Uterus (tissue), 4 donors: ENCODE data around the gene TMEM247. TPM values are rescaled to one million over a fixed set of nuclear protein-coding genes. Genes with fewer than 3 reads are reported as not detected.

Experiments
- DNase-seq, 2 donors: peaks; one replicate each; pipeline ENCODE4 v3.0.0-alpha.2; 2019 to 2020
- H3K27ac ChIP-seq, 2 donors: fragments of 200-600 bp; sonication (generic); 1 replicate in 1 of 2; 2 replicates in 1 of 2; pipeline ENCODE4 v1.5.1; 2016 to 2018
- H3K27me3 ChIP-seq, 2 donors: fragments of 200-600 bp; sonication (generic); one replicate each; pipeline ENCODE4 v1.5.1; 2018 to 2019; ENCODE audit warnings: control low read depth in 1 of 2
- H3K36me3 ChIP-seq, 2 donors: fragments of 200-600 bp; sonication (generic); one replicate each; pipeline ENCODE4 v1.5.1; 2019; ENCODE audit warnings: control low read depth in 1 of 2
- H3K4me1 ChIP-seq, 2 donors: fragments of 200-600 bp; sonication (generic); one replicate each; pipeline ENCODE4 v1.5.1; 2018 to 2019; ENCODE audit warnings: control low read depth in 1 of 2
- H3K4me3 ChIP-seq, 2 donors: fragments of 200-600 bp; sonication (generic); 1 replicate in 1 of 2; 2 replicates in 1 of 2; pipeline ENCODE4 v1.5.1; 2018 to 2019; ENCODE audit warnings: mild to moderate bottlenecking in 1 of 2
- H3K9me3 ChIP-seq, 2 donors: fragments of 200-600 bp; sonication (generic); one replicate each; pipeline ENCODE4 v1.5.1; 2019; ENCODE audit warnings: control low read depth in 1 of 2
- CTCF ChIP-seq, 4 experiments: fragments of 200-600 bp in 2 of 4; fragments of 450-650 bp in 2 of 4; sonication (generic) in 2 of 4; IDR thresholded peaks; one replicate each; pipeline ENCODE4 v1.5.1; 2016 to 2019; ENCODE audit warnings: antibody characterized with exemption in 4 of 4, mild to moderate bottlenecking in 2 of 4, moderate library complexity in 1 of 4
- POLR2A ChIP-seq, 2 donors: fragments of 450-650 bp; IDR thresholded peaks; one replicate each; pipeline ENCODE4 v1.6.1; 2016; ENCODE audit warnings: antibody characterized with exemption in 2 of 2, mild to moderate bottlenecking in 1 of 2, moderate library complexity in 1 of 2
- intact Hi-C: fragments of 100-400 bp; cut with DNase I; formaldehyde crosslinking; loops from one replicate; pipeline ENCODE4 v1.15.1; 2023; ENCODE audit warnings: low total_unique reads
- total RNA-seq, 4 donors: library from RNA; depleted of rRNA in 3 of 4; stranded (reverse); fragments of >200 nt in 3 of 4; gene quantifications; one replicate each; pipeline versions ENCODE4 v1.1.0 to v1.2.4, GENCODE V29; 2014 to 2023
- donor health status: DM: yes; HTN: yes; CAD: no.

Gene TMEM247
- total RNA-seq, 4 donors from 2014 or later: not detected

GRCh38 chr2:46508312-46508711 lies 28.9 kb downstream of the TMEM247 start:
- Histone ChIP-seq H3K9me3 (no peaks in the 10 kb centered on the region), H3K27ac (no peak overlapping the region), H3K27me3 (no peaks in the 10 kb centered on the region), H3K4me1 (no peaks in the 10 kb centered on the region), H3K4me3 (no peak overlapping the region), H3K36me3 (no peaks in the 10 kb centered on the region)
- TF ChIP-seq POLR2A (IDR thresholded peaks at IDR 0.05) (no peak), CTCF (IDR thresholded peaks at IDR 0.05) (no peak)
- DNase-seq: no peak
- intact Hi-C loops: no loop called here

- no peaks in the 10 kb centered on the region for H3K4me1 ChIP-seq
- H3K9me3 ChIP-seq: no peaks in the 10 kb centered on the region
- H3K36me3 ChIP-seq: no peaks in the 10 kb centered on the region
- DNase-seq: no peak
- intact Hi-C loops: no loop called here
- H3K4me3 ChIP-seq: no peak overlapping the region
- H3K27me3 ChIP-seq: no peaks in the 10 kb centered on the region
- H3K27ac ChIP-seq: no peak overlapping the region
- no peak for TF ChIP-seq POLR2A (IDR thresholded peaks at IDR 0.05)
These were observed 29.4 kb downstream of the TMEM247 start for GRCh38 chr2:46508759-46509158.

GRCh38 chr2:46509804-46510203 lies 30.4 kb downstream of the TMEM247 start:
- H3K9me3 ChIP-seq: no peaks in the 10 kb centered on the region
- no peak overlapping the region for H3K27ac ChIP-seq
- H3K36me3 ChIP-seq: no peaks in the 10 kb centered on the region
- no peak for DNase-seq
- intact Hi-C loops: no loop called here
- no peak overlapping the region for H3K4me3 ChIP-seq
- TF ChIP-seq POLR2A (IDR thresholded peaks at IDR 0.05): no peak
- no peak for TF ChIP-seq CTCF (IDR thresholded peaks at IDR 0.05)
- no peaks in the 10 kb centered on the region for H3K27me3 ChIP-seq
- H3K4me1 ChIP-seq: no peaks in the 10 kb centered on the region

- no peak overlapping the region for H3K4me3 ChIP-seq
- no peak for DNase-seq
- intact Hi-C loops: no loop called here
- H3K4me1 ChIP-seq: no peaks in the 10 kb centered on the region
- no peaks in the 10 kb centered on the region for H3K36me3 ChIP-seq
- H3K27me3 ChIP-seq: no peaks in the 10 kb centered on the region
- no peaks in the 10 kb centered on the region for H3K9me3 ChIP-seq
- no peak for TF ChIP-seq POLR2A (IDR thresholded peaks at IDR 0.05)
- no peak for TF ChIP-seq CTCF (IDR thresholded peaks at IDR 0.05)
- H3K27ac ChIP-seq: no peak overlapping the region
These were observed 31.3 kb downstream of the TMEM247 start for GRCh38 chr2:46510598-46511177.

GRCh38 chr2:46512185-46512584 lies 32.8 kb downstream of the TMEM247 start:
- Histone ChIP-seq H3K27ac (no peak overlapping the region), H3K4me3 (no peak overlapping the region), H3K4me1 (no peaks in the 10 kb centered on the region), H3K9me3 (no peaks in the 10 kb centered on the region), H3K27me3 (no peaks in the 10 kb centered on the region), H3K36me3 (no peaks in the 10 kb centered on the region)
- intact Hi-C loops: no loop called here
- no peak for DNase-seq
- TF ChIP-seq POLR2A (IDR thresholded peaks at IDR 0.05) (no peak), CTCF (IDR thresholded peaks at IDR 0.05) (no peak)

- Histone ChIP-seq H3K4me3 (no peak overlapping the region), H3K4me1 (no peaks in the 10 kb centered on the region), H3K27me3 (no peaks in the 10 kb centered on the region), H3K9me3 (no peaks in the 10 kb centered on the region), H3K27ac (no peak overlapping the region), H3K36me3 (no peaks in the 10 kb centered on the region)
- intact Hi-C loops: no loop called here
- TF ChIP-seq POLR2A (IDR thresholded peaks at IDR 0.05): no peak
- TF ChIP-seq CTCF (IDR thresholded peaks at IDR 0.05): no peak
- no peak for DNase-seq
These were observed 35.4 kb downstream of the TMEM247 start for GRCh38 chr2:46514738-46515137.
